ENCODE results near the gene GLOD5. TPM values are rescaled to one million over a fixed set of nuclear protein-coding genes. Genes with fewer than 3 reads are reported as not detected.

GLOD5 gene
- total RNA-seq: not detected in 2 replicates

GRCh38 chrX:48761674-48762471 lies at the start of gene GLOD5:
TSS of gene GLOD5 (plus strand) at chrX:48761747. CDS start at chrX:48761791, 44 bp downstream.

GRCh38 chrX:48786341-48786800 lies 24.8 kb downstream of the GLOD5 start, which contains the start of gene GATA1:
TSS of gene GATA1 (plus strand) at chrX:48786590. CDS start at chrX:48791110, 4,520 bp downstream.

GRCh38 chrX:48801280-48802088 lies 39.9 kb downstream of the GLOD5 start, which contains the start of gene HDAC6:
TSS of gene HDAC6 (plus strand) at chrX:48802067. CDS start at chrX:48802693, 626 bp downstream.

Other genes with a start within 250 kb of the GLOD5 start
- gene EBP, start 239.9 kb upstream of the GLOD5 start, total RNA-seq: 26.8 and 52.2 TPM in 2 replicates
- gene TBC1D25, start 222.0 kb upstream of the GLOD5 start, total RNA-seq: 4.4 and 5.7 TPM in 2 replicates
- gene RBM3, start 187.3 kb upstream of the GLOD5 start, total RNA-seq: 63.7 and 238 TPM in 2 replicates
- gene WDR13, start 164.3 kb upstream of the GLOD5 start, total RNA-seq: 139 and 289 TPM in 2 replicates
- gene WAS, start 77.9 kb upstream of the GLOD5 start, total RNA-seq: 0.26 and 0.32 TPM in 2 replicates
- 0.86 and 1.7 TPM in 2 replicates for gene SUV39H1, start 65.0 kb upstream of the GLOD5 start, total RNA-seq
- not detected in 2 replicates for gene GATA1, start 24.8 kb downstream of the GLOD5 start, total RNA-seq
- 17.7 and 26.3 TPM in 2 replicates for gene HDAC6, start 40.3 kb downstream of the GLOD5 start, total RNA-seq
- not detected in 2 replicates for gene ERAS, start 64.8 kb downstream of the GLOD5 start, total RNA-seq
- gene PCSK1N, start 73.9 kb downstream of the GLOD5 start, total RNA-seq: 0.09 and 0.16 TPM in 2 replicates
- gene TIMM17B, start 136.0 kb downstream of the GLOD5 start, total RNA-seq: 14.4 and 17.3 TPM in 2 replicates
- 94.7 and 116 TPM in 2 replicates for gene PQBP1, start 136.2 kb downstream of the GLOD5 start, total RNA-seq
- 5.5 and 7.4 TPM in 2 replicates for gene SLC35A2, start 149.9 kb downstream of the GLOD5 start, total RNA-seq
- gene PIM2, start 157.3 kb downstream of the GLOD5 start, total RNA-seq: 0.77 and 1.9 TPM in 2 replicates
- 34.4 and 38.6 TPM in 2 replicates for gene OTUD5, start 195.9 kb downstream of the GLOD5 start, total RNA-seq
- 1.6 and 4.3 TPM in 2 replicates for gene KCND1, start 210.1 kb downstream of the GLOD5 start, total RNA-seq
- gene GRIPAP1, start 240.5 kb downstream of the GLOD5 start, total RNA-seq: 24.9 and 26.0 TPM in 2 replicates

Data from bronchial smooth muscle cell (primary cell).